MM.1S (cell line): Measurements from ENCODE around the gene TNP2.

Source experiments
- CTCF ChIP-seq: fragments of 300-600 bp; sonication (generic); IDR thresholded peaks from 2 replicates; pipeline ENCODE4 v1.5.1; 2016; ENCODE audit warnings: antibody characterized with exemption, low read length, mixed read lengths
- EZH2phosphoT487 ChIP-seq: fragments of 300-600 bp; sonication (generic); IDR thresholded peaks from 2 replicates; pipeline ENCODE4 v1.6.1; 2018; ENCODE audit warnings: antibody characterized with exemption, low read length

DNA sequence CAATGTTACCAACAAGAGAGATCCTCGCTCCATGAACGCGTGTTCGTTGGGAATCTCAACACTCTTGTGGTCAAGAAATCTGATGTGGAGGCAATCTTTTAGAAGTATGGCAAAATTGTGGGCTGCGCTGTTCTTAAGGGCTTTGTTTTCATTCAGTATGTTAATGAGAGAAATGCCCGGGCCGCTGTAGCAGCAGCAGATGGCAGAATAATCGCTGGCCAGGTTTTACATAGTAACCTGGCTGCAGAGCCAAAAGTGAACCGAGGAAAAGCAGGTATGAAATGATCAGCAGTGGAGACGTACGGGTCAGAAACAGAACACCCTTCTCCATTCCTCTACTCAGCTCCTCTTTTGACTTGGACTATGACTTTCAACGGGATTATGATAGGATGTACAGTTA lies 26.5 kb downstream of the TNP2 start:
- TF ChIP-seq CTCF = no peak
- TF ChIP-seq EZH2phosphoT487 = no peak
